PC-3 (cell line): ENCODE results near the gene HABP4.

Source experiments
- CTCF ChIP-seq: fragments of 300-600 bp; sonication (generic); conservative IDR thresholded peaks from 2 replicates; pipeline ENCODE4 v1.5.1; 2017; ENCODE audit warnings: antibody characterized with exemption, low read depth, mild to moderate bottlenecking, low read length
- EZH2 ChIP-seq: fragments of 300-600 bp; sonication (generic); IDR thresholded peaks from one replicate; pipeline ENCODE4 v1.6.1; 2017; ENCODE audit warnings: antibody characterized with exemption, mild to moderate bottlenecking, low read length; ENCODE audit not compliant: unreplicated experiment
- EZH2phosphoT487 ChIP-seq: fragments of 300-600 bp; sonication (generic); IDR thresholded peaks from 2 replicates; pipeline ENCODE4 v1.6.1; 2018; ENCODE audit warnings: mild to moderate bottlenecking, antibody characterized with exemption, low read length, borderline replicate concordance

DNA sequence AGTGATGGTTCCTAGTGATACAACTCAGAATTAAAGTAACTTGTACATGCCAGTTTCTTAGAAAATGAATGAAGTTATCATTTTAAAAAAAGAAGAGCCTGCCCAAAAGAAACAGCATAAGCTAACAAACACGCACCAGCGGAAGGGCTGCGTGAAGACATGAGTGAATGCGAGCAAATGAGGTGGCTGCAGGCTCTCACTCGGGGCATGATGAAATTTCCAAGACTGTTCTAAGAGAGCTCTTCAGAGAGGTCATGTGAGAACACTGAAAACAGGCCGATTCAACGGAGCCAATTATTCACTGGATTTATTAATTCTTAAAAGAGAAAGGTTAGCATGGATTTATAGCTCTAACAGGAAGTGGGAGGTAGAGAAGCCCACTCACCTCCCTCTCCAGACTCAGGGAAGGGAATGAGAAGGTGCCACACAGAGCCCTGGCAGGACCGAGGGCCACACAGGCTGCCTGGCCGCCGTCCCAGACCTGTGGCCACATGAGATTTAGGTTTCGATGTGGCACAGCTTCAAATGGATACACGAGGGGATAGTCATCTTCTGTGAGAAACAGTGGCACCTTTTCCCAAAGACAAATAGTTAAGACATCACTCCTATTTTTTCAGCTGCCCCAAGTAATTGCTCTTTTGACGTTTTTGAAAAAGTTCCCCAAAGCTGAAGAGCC lies 55.5 kb downstream of the HABP4 start:
- TF ChIP-seq CTCF (no peak), EZH2 (no peak), EZH2phosphoT487 (no peak)
